ENCODE data around the gene CXCL14.

Gene CXCL14

GRCh38 chr5:135600971-135601381 lies 22.2 kb upstream of the CXCL14 start:
- H2BK15ac ChIP-seq (ENCODE audit: low read length): no peak overlapping the region
- no peak overlapping the region for H3K18ac ChIP-seq (ENCODE audit: low read length)
- H2BK120ac ChIP-seq (ENCODE audit: low read depth, low read length): no peak overlapping the region
- no peak overlapping the region for H2BK5ac ChIP-seq (ENCODE audit: low read length)
- H3K4me3 ChIP-seq (ENCODE audit: low read length in 2 of 2): no peak overlapping the region
- H3K9ac ChIP-seq (ENCODE audit: low read depth, low read length, poor library complexity): no peak overlapping the region
- H3K27me3 ChIP-seq (ENCODE audit: control insufficient read depth in 3 of 3, insufficient read depth in 3 of 3, low read depth in 1 of 3, low read length in 3 of 3): no peaks in the 10 kb centered on the region
- WGBS, 2 donors (ENCODE audit: extremely low coverage in 2 of 2, insufficient read length in 2 of 2, insufficient replicate concordance in 1 of 2): no CpG with 5 or more reads among the region's 6 CpGs
- H3K14ac ChIP-seq (ENCODE audit: low read length): no peak overlapping the region
- H3K9me3 ChIP-seq (replicated peaks in 1 of 2; ENCODE audit: control insufficient read depth in 2 of 2, insufficient read depth in 1 of 2, low read depth in 1 of 2, low read length in 2 of 2): no peaks in the 10 kb centered on the region
- no peaks in the 10 kb centered on the region for H3K79me1 ChIP-seq (ENCODE audit: low read depth, low read length)
- H3K4ac ChIP-seq (ENCODE audit: low read length): no peak overlapping the region
- H2AK5ac ChIP-seq (ENCODE audit: low read depth, low read length): no peak overlapping the region
- no peak overlapping the region for H2BK12ac ChIP-seq (ENCODE audit: low read length)
- H3K27ac ChIP-seq (replicated peaks; ENCODE audit: low read length): no peak overlapping the region
- no peak overlapping the region for H4K91ac ChIP-seq (ENCODE audit: low read depth, low read length, poor library complexity)
- H3K23ac ChIP-seq (ENCODE audit: low read depth, low read length, poor library complexity): no peak overlapping the region
- H3K4me1 ChIP-seq (ENCODE audit: control insufficient read depth in 2 of 2, insufficient read depth in 1 of 2, low read depth in 1 of 2, low read length in 2 of 2): peaks cover 0 to 9% of the 10 kb centered on the region in 2 donors
- H3K36me3 ChIP-seq (replicated peaks in 1 of 2; ENCODE audit: control insufficient read depth in 2 of 2, insufficient read depth in 2 of 2, low read length in 2 of 2): no peaks in the 10 kb centered on the region
- H2AFZ ChIP-seq (ENCODE audit: low read length): no peak overlapping the region
- no peak for DNase-seq (ENCODE audit: low spot score)
- no peak overlapping the region for H4K8ac ChIP-seq (ENCODE audit: low read depth, low read length)
- H3K4me2 ChIP-seq (ENCODE audit: insufficient read depth, low read length, poor library complexity, severe bottlenecking): no peak overlapping the region

GRCh38 chr5:135600152-135600570 lies 21.4 kb upstream of the CXCL14 start:
- H2BK15ac ChIP-seq (ENCODE audit: low read length): no peak overlapping the region

DNA sequence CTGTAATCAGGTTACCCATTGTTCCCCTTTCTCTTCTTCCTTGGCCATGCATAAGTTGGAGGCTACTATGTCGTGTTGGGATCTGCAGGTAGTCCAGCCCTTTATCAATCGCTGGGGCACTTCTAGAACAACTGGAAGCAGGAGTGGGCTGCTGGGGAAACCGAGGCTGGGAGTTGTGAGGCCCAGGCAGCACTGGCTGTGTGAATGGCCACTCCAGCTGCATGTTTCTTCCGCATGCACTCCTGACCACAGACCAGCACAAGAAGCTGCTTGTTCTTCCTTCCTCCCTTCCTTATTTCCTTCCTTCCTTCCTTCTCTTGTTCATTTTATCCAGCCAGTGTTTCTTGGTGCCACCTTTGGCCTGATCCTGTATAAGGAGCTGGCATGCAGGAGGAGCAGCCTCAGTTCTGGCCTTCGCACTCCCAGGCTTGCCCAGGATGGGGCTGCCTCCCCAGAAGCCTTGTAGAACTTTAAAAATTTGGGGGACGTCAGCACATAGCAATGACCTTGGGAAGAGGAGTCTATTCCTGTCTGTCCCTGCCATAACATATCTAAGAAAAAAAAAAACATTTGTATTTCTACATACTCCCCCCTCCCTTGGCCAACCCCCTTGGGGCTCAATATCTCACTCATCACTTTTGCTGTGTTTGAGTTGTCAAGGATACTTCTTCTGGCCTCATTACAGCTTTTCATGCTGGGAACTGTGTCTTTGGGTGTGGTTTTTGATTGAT lies 20.8 kb upstream of the CXCL14 start:
- H3K27ac ChIP-seq (replicated peaks; ENCODE audit: low read length): no peak overlapping the region
- H3K9ac ChIP-seq (ENCODE audit: low read depth, low read length, poor library complexity): no peak overlapping the region
- no peak overlapping the region for H3K14ac ChIP-seq (ENCODE audit: low read length)
- H2BK5ac ChIP-seq (ENCODE audit: low read length): no peak overlapping the region
- H3K4me2 ChIP-seq (ENCODE audit: insufficient read depth, low read length, poor library complexity, severe bottlenecking): no peak overlapping the region
- H3K27me3 ChIP-seq (ENCODE audit: control insufficient read depth in 3 of 3, insufficient read depth in 3 of 3, low read depth in 1 of 3, low read length in 3 of 3): no peaks in the 10 kb centered on the region
- no peak overlapping the region for H2BK120ac ChIP-seq (ENCODE audit: low read depth, low read length)
- H2AFZ ChIP-seq (ENCODE audit: low read length): no peak overlapping the region
- H3K9me3 ChIP-seq (replicated peaks in 1 of 2; ENCODE audit: control insufficient read depth in 2 of 2, insufficient read depth in 1 of 2, low read depth in 1 of 2, low read length in 2 of 2): no peaks in the 10 kb centered on the region
- H2AK5ac ChIP-seq (ENCODE audit: low read depth, low read length): no peak overlapping the region
- no peak overlapping the region for H4K8ac ChIP-seq (ENCODE audit: low read depth, low read length)
- H3K4ac ChIP-seq (ENCODE audit: low read length): no peak overlapping the region
- peak overlapping the region; percentile 15 for H3K18ac ChIP-seq (ENCODE audit: low read length)
- no peak overlapping the region for H4K91ac ChIP-seq (ENCODE audit: low read depth, low read length, poor library complexity)
- no peaks in the 10 kb centered on the region for H3K36me3 ChIP-seq (replicated peaks in 1 of 2; ENCODE audit: control insufficient read depth in 2 of 2, insufficient read depth in 2 of 2, low read length in 2 of 2)
- H3K4me1 ChIP-seq (ENCODE audit: control insufficient read depth in 2 of 2, insufficient read depth in 1 of 2, low read depth in 1 of 2, low read length in 2 of 2): peaks cover 0 to 9% of the 10 kb centered on the region in 2 donors
- no peaks in the 10 kb centered on the region for H3K79me1 ChIP-seq (ENCODE audit: low read depth, low read length)
- no peak overlapping the region for H3K4me3 ChIP-seq (ENCODE audit: low read length in 2 of 2)
- H2BK12ac ChIP-seq (ENCODE audit: low read length): no peak overlapping the region
- no peak for DNase-seq (ENCODE audit: low spot score)
- no CpG with 5 or more reads among the region's 6 CpGs for WGBS, 2 donors (ENCODE audit: extremely low coverage in 2 of 2, insufficient read length in 2 of 2, insufficient replicate concordance in 1 of 2)
- H3K23ac ChIP-seq (ENCODE audit: low read depth, low read length, poor library complexity): no peak overlapping the region
- no peak overlapping the region for H2BK15ac ChIP-seq (ENCODE audit: low read length)

More at GRCh38 chr5:135600152-135600570, 21.4 kb upstream of the CXCL14 start:
- Histone ChIP-seq H3K18ac (ENCODE audit: low read length) (no peak overlapping the region), H3K27ac (replicated peaks; ENCODE audit: low read length) (no peak overlapping the region), H3K4me3 (ENCODE audit: low read length in 2 of 2) (no peak overlapping the region), H3K9me3 (replicated peaks in 1 of 2; ENCODE audit: control insufficient read depth in 2 of 2, insufficient read depth in 1 of 2, low read depth in 1 of 2, low read length in 2 of 2) (no peaks in the 10 kb centered on the region), H3K27me3 (ENCODE audit: control insufficient read depth in 3 of 3, insufficient read depth in 3 of 3, low read depth in 1 of 3, low read length in 3 of 3) (no peaks in the 10 kb centered on the region), H3K36me3 (replicated peaks in 1 of 2; ENCODE audit: control insufficient read depth in 2 of 2, insufficient read depth in 2 of 2, low read length in 2 of 2) (no peaks in the 10 kb centered on the region), H2AFZ (ENCODE audit: low read length) (no peak overlapping the region), H2BK5ac (ENCODE audit: low read length) (no peak overlapping the region), H3K4me1 (ENCODE audit: control insufficient read depth in 2 of 2, insufficient read depth in 1 of 2, low read depth in 1 of 2, low read length in 2 of 2) (peaks cover 0 to 9% of the 10 kb centered on the region in 2 donors), H3K79me1 (ENCODE audit: low read depth, low read length) (no peaks in the 10 kb centered on the region), H2BK120ac (ENCODE audit: low read depth, low read length) (no peak overlapping the region), H2AK5ac (ENCODE audit: low read depth, low read length) (no peak overlapping the region), H2BK12ac (ENCODE audit: low read length) (no peak overlapping the region), H3K4ac (ENCODE audit: low read length) (no peak overlapping the region), H4K91ac (ENCODE audit: low read depth, low read length, poor library complexity) (no peak overlapping the region), H3K9ac (ENCODE audit: low read depth, low read length, poor library complexity) (no peak overlapping the region), H4K8ac (ENCODE audit: low read depth, low read length) (no peak overlapping the region), H3K14ac (ENCODE audit: low read length) (no peak overlapping the region), H3K23ac (ENCODE audit: low read depth, low read length, poor library complexity) (no peak overlapping the region), H3K4me2 (ENCODE audit: insufficient read depth, low read length, poor library complexity, severe bottlenecking) (no peak overlapping the region)
- no peak for DNase-seq (ENCODE audit: low spot score)
- WGBS, 2 donors (ENCODE audit: extremely low coverage in 2 of 2, insufficient read length in 2 of 2, insufficient replicate concordance in 1 of 2): no CpG with 5 or more reads among the region's 5 CpGs

DNA sequence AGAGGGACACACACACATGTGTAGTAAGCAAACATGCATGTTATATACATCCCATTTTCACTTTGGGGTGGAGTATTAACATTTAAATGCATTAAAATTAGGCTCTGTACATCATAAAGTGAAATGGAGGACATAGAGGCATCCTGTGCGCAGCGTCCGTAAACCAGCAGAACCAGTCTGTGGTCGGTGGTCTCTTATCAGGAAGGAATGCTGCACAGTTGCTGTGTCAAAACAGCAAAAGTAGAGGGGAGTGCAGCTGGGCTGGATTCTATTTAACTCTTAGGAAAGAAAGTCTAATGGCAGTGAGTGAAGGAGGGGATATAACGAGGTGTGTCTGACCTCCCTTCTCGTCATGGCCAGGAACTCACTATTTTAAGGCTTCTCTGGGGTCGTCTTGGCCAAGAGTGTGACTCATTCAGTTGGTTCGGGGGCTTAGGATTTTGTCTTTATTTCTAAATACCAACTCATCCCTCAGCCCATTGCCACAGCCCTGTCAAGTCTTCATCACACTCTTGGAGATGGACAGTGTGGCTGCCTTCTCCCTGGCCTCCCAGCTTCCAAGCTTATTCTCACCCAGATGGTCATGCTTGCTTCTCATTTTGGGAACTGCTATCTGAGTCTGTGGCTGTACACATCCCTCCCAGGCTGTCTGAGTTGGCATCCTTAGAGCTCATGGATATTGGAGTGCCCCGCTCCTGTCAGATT lies 20.1 kb upstream of the CXCL14 start:
- no peak for DNase-seq (ENCODE audit: low spot score)
- no peak overlapping the region for H3K23ac ChIP-seq (ENCODE audit: low read depth, low read length, poor library complexity)
- H3K79me1 ChIP-seq (ENCODE audit: low read depth, low read length): no peaks in the 10 kb centered on the region
- no peak overlapping the region for H2BK120ac ChIP-seq (ENCODE audit: low read depth, low read length)
- no peak overlapping the region for H4K91ac ChIP-seq (ENCODE audit: low read depth, low read length, poor library complexity)
- H3K27me3 ChIP-seq (ENCODE audit: control insufficient read depth in 3 of 3, insufficient read depth in 3 of 3, low read depth in 1 of 3, low read length in 3 of 3): no peaks in the 10 kb centered on the region
- no peak overlapping the region for H3K4me2 ChIP-seq (ENCODE audit: insufficient read depth, low read length, poor library complexity, severe bottlenecking)
- no peak overlapping the region for H2BK15ac ChIP-seq (ENCODE audit: low read length)
- no peak overlapping the region for H3K4me3 ChIP-seq (ENCODE audit: low read length in 2 of 2)
- H3K14ac ChIP-seq (ENCODE audit: low read length): no peak overlapping the region
- H3K18ac ChIP-seq (ENCODE audit: low read length): no peak overlapping the region
- no peak overlapping the region for H2BK12ac ChIP-seq (ENCODE audit: low read length)
- no peak overlapping the region for H2AFZ ChIP-seq (ENCODE audit: low read length)
- no peak overlapping the region for H3K9ac ChIP-seq (ENCODE audit: low read depth, low read length, poor library complexity)
- H3K4ac ChIP-seq (ENCODE audit: low read length): no peak overlapping the region
- no peaks in the 10 kb centered on the region for H3K9me3 ChIP-seq (replicated peaks in 1 of 2; ENCODE audit: control insufficient read depth in 2 of 2, insufficient read depth in 1 of 2, low read depth in 1 of 2, low read length in 2 of 2)
- no peak overlapping the region for H4K8ac ChIP-seq (ENCODE audit: low read depth, low read length)
- H2BK5ac ChIP-seq (ENCODE audit: low read length): no peak overlapping the region
- H3K36me3 ChIP-seq (replicated peaks in 1 of 2; ENCODE audit: control insufficient read depth in 2 of 2, insufficient read depth in 2 of 2, low read length in 2 of 2): no peaks in the 10 kb centered on the region
- WGBS, 2 donors (ENCODE audit: extremely low coverage in 2 of 2, insufficient read length in 2 of 2, insufficient replicate concordance in 1 of 2): no CpG with 5 or more reads among the region's 9 CpGs
- H3K4me1 ChIP-seq (ENCODE audit: control insufficient read depth in 2 of 2, insufficient read depth in 1 of 2, low read depth in 1 of 2, low read length in 2 of 2): peaks cover 0 to 13% of the 10 kb centered on the region in 2 donors
- no peak overlapping the region for H3K27ac ChIP-seq (replicated peaks; ENCODE audit: low read length)
- H2AK5ac ChIP-seq (ENCODE audit: low read depth, low read length): no peak overlapping the region

Measured in neuronal stem cell (in vitro differentiated cells).